Measurements from ENCODE around the gene CBX4.

Gene CBX4

GRCh38 chr17:79865351-79866210, 26.3 kb upstream of the CBX4 start:
- no peak overlapping the region for H3K27ac ChIP-seq
- TF ChIP-seq ZFX (IDR thresholded peaks at IDR 0.05) (no peak), CTCF (conservative IDR thresholded peaks at IDR 0.05) (no peak)

- TF ChIP-seq CTCF (conservative IDR thresholded peaks at IDR 0.05) (no peak), ZFX (IDR thresholded peaks at IDR 0.05) (no peak)
- no peak overlapping the region for H3K27ac ChIP-seq
Measured at GRCh38 chr17:79864617-79865250, 25.5 kb upstream of the CBX4 start.

GRCh38 chr17:79864147-79864546, 24.9 kb upstream of the CBX4 start:
- TF ChIP-seq CTCF (conservative IDR thresholded peaks at IDR 0.05), result no peak
- TF ChIP-seq ZFX (IDR thresholded peaks at IDR 0.05), result no peak
- H3K27ac ChIP-seq, result no peak overlapping the region

GRCh38 chr17:79862771-79863440, 23.7 kb upstream of the CBX4 start:
- TF ChIP-seq CTCF (conservative IDR thresholded peaks at IDR 0.05) (no peak), ZFX (IDR thresholded peaks at IDR 0.05) (no peak)
- no peak overlapping the region for H3K27ac ChIP-seq

- TF ChIP-seq ZFX (IDR thresholded peaks at IDR 0.05) (no peak), CTCF (conservative IDR thresholded peaks at IDR 0.05) (no peak)
- H3K27ac ChIP-seq, result no peak overlapping the region
Measured at GRCh38 chr17:79862238-79862637, 23.0 kb upstream of the CBX4 start.

- TF ChIP-seq ZFX (IDR thresholded peaks at IDR 0.05) (no peak), CTCF (conservative IDR thresholded peaks at IDR 0.05) (no peak)
Measured at GRCh38 chr17:79861413-79862216, 22.4 kb upstream of the CBX4 start.

More at GRCh38 chr17:79861413-79862216, 22.4 kb upstream of the CBX4 start:
- H3K27ac ChIP-seq, result no peak overlapping the region

All from C4-2B (cell line).